IMR-90 (cell line): ENCODE results near the gene ABL2. TPM values are rescaled to one million over a fixed set of nuclear protein-coding genes. Genes with fewer than 3 reads are reported as not detected.

Experiments
- ATAC-seq: fragments of 200-7000 bp; cut with Tn5 transposase; 2 replicates; pipeline ENCODE4 v1.9.1; 2020; ENCODE audit warnings: low read depth, mild to moderate bottlenecking, moderate library complexity
- BruUV-seq: library from RNA; stranded (reverse); fragments of 400-500 nt; replicated peaks from 2 replicates; lab custom pipeline; 2021; lab: Mats Ljungman, UMichigan
- CTCF ChIA-PET: fragments of 300-600 bp; formaldehyde crosslinking; extraction: SDS; loops from one replicate; lab custom pipeline; 2021; ENCODE audit warnings: antibody characterized with exemption; lab: Yijun Ruan, JAX
- POLR2A ChIA-PET: fragments of 300-600 bp; sonication (Branson Sonifier 250); formaldehyde crosslinking; loops from one replicate; lab custom pipeline; 2022; ENCODE audit warnings: antibody characterized with exemption; ENCODE audit not compliant: unreplicated experiment; lab: Charles Lee
- DNase-seq: peaks from one replicate; pipeline ENCODE4 v3.0.0; 2013
- H2AFZ ChIP-seq: replicated peaks from 2 replicates; pipeline ENCODE3; 2013; ENCODE audit warnings: low read length, mild to moderate bottlenecking; ENCODE audit not compliant: poor library complexity
- H2AK5ac ChIP-seq: 2 replicates; pipeline ENCODE4 v1.6.1; 2013; ENCODE audit warnings: low read depth, low read length, inconsistent platforms
- H2AK9ac ChIP-seq: replicated peaks from 2 replicates; pipeline ENCODE3; 2013; ENCODE audit warnings: mild to moderate bottlenecking, low read depth, low read length, moderate library complexity; ENCODE audit not compliant: poor library complexity
- H2BK120ac ChIP-seq: 2 replicates; pipeline ENCODE4 v1.6.1; 2013; ENCODE audit warnings: low read depth, low read length, inconsistent platforms
- H2BK15ac ChIP-seq: 3 replicates; pipeline ENCODE4 v1.6.1; 2013; ENCODE audit warnings: low read depth, low read length, inconsistent platforms
- H2BK20ac ChIP-seq: 2 replicates; pipeline ENCODE4 v1.6.1; 2013; ENCODE audit warnings: low read depth, mild to moderate bottlenecking, inconsistent platforms, low read length, moderate library complexity
- H2BK5ac ChIP-seq: 2 replicates; pipeline ENCODE4 v1.6.1; 2013; ENCODE audit warnings: mild to moderate bottlenecking, low read depth, low read length, inconsistent platforms; ENCODE audit not compliant: poor library complexity, severe bottlenecking
- H3K14ac ChIP-seq: replicated peaks from 2 replicates; pipeline ENCODE4 v1.6.1; 2013; ENCODE audit warnings: low read depth, low read length, inconsistent platforms
- H3K18ac ChIP-seq: 2 replicates; pipeline ENCODE4 v1.6.1; 2013; ENCODE audit warnings: low read depth, low read length, control low read depth
- H3K23ac ChIP-seq: 2 replicates; pipeline ENCODE4 v1.6.1; 2013; ENCODE audit warnings: low read depth, low read length, inconsistent platforms
- H3K27ac ChIP-seq: 2 replicates; pipeline ENCODE4 v1.5.1; 2013; ENCODE audit warnings: mild to moderate bottlenecking, control low read depth, low read length; ENCODE audit not compliant: insufficient read depth
- H3K27me3 ChIP-seq: 2 replicates; pipeline ENCODE4 v1.6.1; 2013; ENCODE audit warnings: low read length; ENCODE audit not compliant: control insufficient read depth, insufficient read depth
- H3K36me3 ChIP-seq: 2 replicates; pipeline ENCODE4 v1.6.1; 2013; ENCODE audit warnings: low read length, mixed read lengths; ENCODE audit not compliant: control insufficient read depth, insufficient read depth
- H3K4ac ChIP-seq: 2 replicates; pipeline ENCODE4 v1.6.1; 2013; ENCODE audit warnings: low read depth, low read length, inconsistent platforms
- H3K4me1 ChIP-seq: 2 replicates; pipeline ENCODE4 v1.6.1; 2013; ENCODE audit warnings: low read length, mixed read lengths; ENCODE audit not compliant: control insufficient read depth, insufficient read depth
- H3K4me2 ChIP-seq: 2 replicates; pipeline ENCODE4 v1.6.1; 2013; ENCODE audit warnings: low read depth, mild to moderate bottlenecking, control low read depth, low read length, moderate library complexity
- H3K4me3 ChIP-seq: 2 replicates; pipeline ENCODE4 v1.5.1; 2013; ENCODE audit warnings: low read depth, mild to moderate bottlenecking, control low read depth, low read length, moderate library complexity; ENCODE audit not compliant: insufficient read depth
- H3K56ac ChIP-seq: 2 replicates; pipeline ENCODE4 v1.6.1; 2013; ENCODE audit warnings: low read length, inconsistent platforms; ENCODE audit not compliant: insufficient read depth; ENCODE audit errors: extremely low read depth
- H3K79me1 ChIP-seq, 2 experiments: 2 replicates each; pipeline ENCODE4 v1.6.1; 2013; ENCODE audit warnings: low read length in 2 of 2, inconsistent platforms in 1 of 2, low read depth in 1 of 2
- H3K9ac ChIP-seq: 2 replicates; pipeline ENCODE4 v1.6.1; 2013; ENCODE audit warnings: low read depth, low read length, control low read depth
- H3K9me1 ChIP-seq: 2 replicates; pipeline ENCODE4 v1.6.1; 2013; ENCODE audit warnings: low read length, inconsistent platforms; ENCODE audit not compliant: insufficient read depth
- H3K9me3 ChIP-seq: 2 replicates; pipeline ENCODE4 v1.6.1; 2013; ENCODE audit warnings: low read length; ENCODE audit not compliant: control insufficient read depth, insufficient read depth
- H4K20me1 ChIP-seq: 2 replicates; pipeline ENCODE4 v1.6.1; 2013; ENCODE audit warnings: low read length, inconsistent platforms; ENCODE audit not compliant: insufficient read depth
- H4K5ac ChIP-seq: 2 replicates; pipeline ENCODE4 v1.6.1; 2013; ENCODE audit warnings: mild to moderate bottlenecking, low read depth, low read length, control low read depth
- H4K8ac ChIP-seq, 2 experiments: 2 replicates each; pipeline ENCODE4 v1.6.1; 2013; ENCODE audit warnings: low read depth in 2 of 2, low read length in 2 of 2, control low read depth in 1 of 2, inconsistent platforms in 1 of 2
- H4K91ac ChIP-seq: 2 replicates; pipeline ENCODE4 v1.6.1; 2013; ENCODE audit warnings: low read depth, low read length, inconsistent platforms; ENCODE audit not compliant: insufficient read depth
- BHLHE40 ChIP-seq: fragments of 150-350 bp; IDR thresholded peaks from 2 replicates; pipeline ENCODE4 v1.6.1; 2016; ENCODE audit warnings: mild to moderate bottlenecking, low read depth, low read length
- CHD1 ChIP-seq: IDR thresholded peaks from 2 replicates; pipeline ENCODE4 v1.6.1; 2012; ENCODE audit warnings: low read depth, low read length, improper control_type of control experiment
- FOS ChIP-seq: fragments of 150-350 bp; IDR thresholded peaks from 2 replicates; pipeline ENCODE4 v1.6.1; 2016; ENCODE audit warnings: low read depth, low read length
- MAZ ChIP-seq: IDR thresholded peaks from 2 replicates; pipeline ENCODE4 v1.6.1; 2012; ENCODE audit warnings: low read depth, mild to moderate bottlenecking, low read length, improper control_type of control experiment, moderate library complexity, borderline replicate concordance
- MXI1 ChIP-seq: IDR thresholded peaks from 2 replicates; pipeline ENCODE4 v1.6.1; 2012; ENCODE audit warnings: low read depth, mild to moderate bottlenecking, low read length, moderate library complexity, borderline replicate concordance
- NFE2L2 ChIP-seq: fragments of 150-350 bp; IDR thresholded peaks from 2 replicates; pipeline ENCODE4 v1.6.1; 2016; ENCODE audit warnings: low read depth, mild to moderate bottlenecking, low read length
- RAD21 ChIP-seq: IDR thresholded peaks from 2 replicates; pipeline ENCODE4 v1.6.1; 2012; ENCODE audit warnings: low read length, improper control_type of control experiment
- RCOR1 ChIP-seq: IDR thresholded peaks from 2 replicates; pipeline ENCODE4 v1.6.1; 2012; ENCODE audit warnings: mild to moderate bottlenecking, low read length, improper control_type of control experiment; ENCODE audit not compliant: insufficient replicate concordance
- SMC3 ChIP-seq: fragments of 150-350 bp; IDR thresholded peaks from 2 replicates; pipeline ENCODE4 v1.6.1; 2016; ENCODE audit warnings: low read depth, mild to moderate bottlenecking, antibody characterized with exemption, low read length, moderate library complexity
- WGBS, 2 experiments: methylation state at CpG; one replicate each; pipeline versions ENCODE4 v1.1.5 to v1.1.7; 2013; ENCODE audit warnings: missing lambda C conversion rate in 2 of 2; ENCODE audit not compliant: insufficient read length in 1 of 2; ENCODE audit errors: extremely low coverage in 2 of 2; 5-methylcytosine and 5-hydroxymethylcytosine counted together
- dilution Hi-C: fragments of 300-500 bp; cut with HindIII; formaldehyde crosslinking; loops from one replicate; pipeline ENCODE4 v1.14.3; 2018; ENCODE audit warnings: low sequenced_read_pairs; ENCODE audit not compliant: unreplicated experiment
- in situ Hi-C: fragments of 300-500 bp; cut with MboI; formaldehyde crosslinking; loops from 3 replicates; pipeline ENCODE4 v1.14.3; 2019; ENCODE audit warnings: low sequenced_read_pairs, inconsistent platforms, mixed read lengths
- intact Hi-C: fragments of 100-400 bp; cut with micrococcal nuclease; formaldehyde crosslinking; loops from 2 replicates; pipeline ENCODE4 v1.10.0; 2022
- polyA plus RNA-seq, 3 experiments: library from polyadenylated mRNA; depleted of rRNA; stranded (reverse); fragments of >200 nt; gene quantifications; 2 replicates each; pipeline ENCODE4 v1.2.3, GENCODE V29; 2012; ENCODE audit warnings: low replicate concordance in 1 of 3
- total RNA-seq: library from RNA; depleted of rRNA; stranded (reverse); fragments of >200 nt; gene quantifications from 2 replicates; pipeline ENCODE4 v1.2.3, GENCODE V29; 2012
- TF ChIP-seq, protein P1 (sequence below): fragments of 150-350 bp; IDR thresholded peaks from 2 replicates; pipeline ENCODE4 v1.6.1; 2017; ENCODE audit warnings: mild to moderate bottlenecking, antibody characterized with exemption, low read length, low read depth
- TF ChIP-seq, protein P2 (sequence below): conservative IDR thresholded peaks from 2 replicates; pipeline ENCODE4 v1.5.1; 2012; ENCODE audit warnings: mild to moderate bottlenecking, low read depth, low read length, improper control_type of control experiment
- TF ChIP-seq, protein P3 (sequence below): fragments of 150-350 bp; IDR thresholded peaks from 2 replicates; pipeline ENCODE4 v1.6.1; 2016; ENCODE audit warnings: low read depth, mild to moderate bottlenecking, low read length, moderate library complexity, borderline replicate concordance

Gene ABL2
- total and polyA plus RNA-seq, 2 of the 4 experiments (the other 2 are of a cell fraction), result 9.7 to 110 TPM

DNA sequence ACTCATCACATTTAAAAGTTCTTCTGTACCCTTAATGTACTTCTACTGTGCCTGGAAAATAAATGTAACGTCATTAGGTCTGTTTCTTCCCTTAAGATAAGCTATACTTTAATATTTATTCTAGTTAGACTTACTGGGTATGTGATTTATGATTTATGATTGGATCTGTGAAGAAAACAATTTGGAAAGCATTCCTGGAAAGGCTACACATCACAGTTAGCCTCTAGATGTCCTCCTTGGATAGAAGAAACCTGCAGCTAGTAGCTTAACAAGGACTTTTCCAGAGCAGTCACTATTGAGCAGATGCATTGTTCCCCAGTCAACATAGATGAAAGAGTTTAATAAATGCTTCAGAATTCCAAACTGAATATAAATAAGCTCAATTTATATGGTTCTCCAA lies 22.2 kb upstream of the ABL2 start:
- Histone ChIP-seq H3K27ac (no peak overlapping the region), H4K8ac (no peak overlapping the region), H3K4ac (no peak overlapping the region), H3K9ac (no peak overlapping the region), H3K18ac (no peak overlapping the region), H2AFZ (no peak overlapping the region), H3K23ac (no peak overlapping the region), H4K91ac (no peak overlapping the region), H2AK5ac (no peak overlapping the region), H3K36me3 (no peaks in the 10 kb centered on the region), H3K9me1 (no peaks in the 10 kb centered on the region), H3K4me3 (no peak overlapping the region), H2BK120ac (no peak overlapping the region), H2BK20ac (no peak overlapping the region), H3K27me3 (no peaks in the 10 kb centered on the region), H2BK5ac (no peak overlapping the region), H2AK9ac (no peak overlapping the region), H2BK15ac (no peak overlapping the region), H3K4me2 (no peak overlapping the region), H4K5ac (no peak overlapping the region), H3K79me1 (no peaks in the 10 kb centered on the region), H3K56ac (no peak overlapping the region), H3K14ac (no peak overlapping the region), H4K20me1 (no peaks in the 10 kb centered on the region), H3K9me3 (no peaks in the 10 kb centered on the region), H3K4me1 (peaks cover 2% of the 10 kb centered on the region; the same call in 1 of the 2 replicates)
- BruUV-seq, result no TSS peak
- dilution Hi-C loops (no loop called here), intact Hi-C loops (loop anchor here (1.0 to 5.0 kb wide), 4 partner anchors 41 to 561 kb away; partner anchors contain the start of gene SOAT1), in situ Hi-C loops (loop anchor here (5.0 to 25.0 kb wide), 2 partner anchors 116 to 336 kb away; partner anchors contain the start of genes AXDND1, NPHS2 and TDRD5)
- DNase-seq, result peak; percentile 67
- TF ChIP-seq MXI1 (no peak), FOS (no peak), NFE2L2 (no peak), BHLHE40 (no peak), RCOR1 (no peak), CHD1 (no peak), RAD21 (peak; percentile 73), MAZ (no peak), SMC3 (peak; percentile 63)
- TF ChIP-seq, protein P1, sequence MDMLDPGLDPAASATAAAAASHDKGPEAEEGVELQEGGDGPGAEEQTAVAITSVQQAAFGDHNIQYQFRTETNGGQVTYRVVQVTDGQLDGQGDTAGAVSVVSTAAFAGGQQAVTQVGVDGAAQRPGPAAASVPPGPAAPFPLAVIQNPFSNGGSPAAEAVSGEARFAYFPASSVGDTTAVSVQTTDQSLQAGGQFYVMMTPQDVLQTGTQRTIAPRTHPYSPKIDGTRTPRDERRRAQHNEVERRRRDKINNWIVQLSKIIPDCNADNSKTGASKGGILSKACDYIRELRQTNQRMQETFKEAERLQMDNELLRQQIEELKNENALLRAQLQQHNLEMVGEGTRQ, result no peak
- TF ChIP-seq, protein P2, sequence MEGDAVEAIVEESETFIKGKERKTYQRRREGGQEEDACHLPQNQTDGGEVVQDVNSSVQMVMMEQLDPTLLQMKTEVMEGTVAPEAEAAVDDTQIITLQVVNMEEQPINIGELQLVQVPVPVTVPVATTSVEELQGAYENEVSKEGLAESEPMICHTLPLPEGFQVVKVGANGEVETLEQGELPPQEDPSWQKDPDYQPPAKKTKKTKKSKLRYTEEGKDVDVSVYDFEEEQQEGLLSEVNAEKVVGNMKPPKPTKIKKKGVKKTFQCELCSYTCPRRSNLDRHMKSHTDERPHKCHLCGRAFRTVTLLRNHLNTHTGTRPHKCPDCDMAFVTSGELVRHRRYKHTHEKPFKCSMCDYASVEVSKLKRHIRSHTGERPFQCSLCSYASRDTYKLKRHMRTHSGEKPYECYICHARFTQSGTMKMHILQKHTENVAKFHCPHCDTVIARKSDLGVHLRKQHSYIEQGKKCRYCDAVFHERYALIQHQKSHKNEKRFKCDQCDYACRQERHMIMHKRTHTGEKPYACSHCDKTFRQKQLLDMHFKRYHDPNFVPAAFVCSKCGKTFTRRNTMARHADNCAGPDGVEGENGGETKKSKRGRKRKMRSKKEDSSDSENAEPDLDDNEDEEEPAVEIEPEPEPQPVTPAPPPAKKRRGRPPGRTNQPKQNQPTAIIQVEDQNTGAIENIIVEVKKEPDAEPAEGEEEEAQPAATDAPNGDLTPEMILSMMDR, result peak; percentile 68
- TF ChIP-seq, protein P3, sequence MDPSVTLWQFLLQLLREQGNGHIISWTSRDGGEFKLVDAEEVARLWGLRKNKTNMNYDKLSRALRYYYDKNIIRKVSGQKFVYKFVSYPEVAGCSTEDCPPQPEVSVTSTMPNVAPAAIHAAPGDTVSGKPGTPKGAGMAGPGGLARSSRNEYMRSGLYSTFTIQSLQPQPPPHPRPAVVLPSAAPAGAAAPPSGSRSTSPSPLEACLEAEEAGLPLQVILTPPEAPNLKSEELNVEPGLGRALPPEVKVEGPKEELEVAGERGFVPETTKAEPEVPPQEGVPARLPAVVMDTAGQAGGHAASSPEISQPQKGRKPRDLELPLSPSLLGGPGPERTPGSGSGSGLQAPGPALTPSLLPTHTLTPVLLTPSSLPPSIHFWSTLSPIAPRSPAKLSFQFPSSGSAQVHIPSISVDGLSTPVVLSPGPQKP, result no peak
- WGBS, 2 experiments, result no CpG with 5 or more reads among the region's 1 CpG
- POLR2A ChIA-PET, result no interaction called here
- ATAC-seq, result peak; percentile 88
- CTCF ChIA-PET, result interaction anchor here (0.6 to 1.6 kb wide), 7 partner anchors 18 to 902 kb away, joined by 3 to 6 read pairs (median 3); partner anchors contain the start of gene SOAT1
